Posterior cingulate gyrus (tissue), 11 donors: ENCODE measurements around the gene ABCC6.

ENCODE experiments used
- DNase-seq, 10 donors: peaks; one replicate each; pipeline versions ENCODE4 v3.0.0 to v3.0.0-alpha.2; 2020 to 2021; ENCODE audit warnings: mixed read lengths in 3 of 10
- intact Hi-C: fragments of 100-400 bp; cut with DNase I; formaldehyde crosslinking; loops from one replicate; pipeline ENCODE4 v1.15.1; 2023

ABCC6 gene

DNA sequence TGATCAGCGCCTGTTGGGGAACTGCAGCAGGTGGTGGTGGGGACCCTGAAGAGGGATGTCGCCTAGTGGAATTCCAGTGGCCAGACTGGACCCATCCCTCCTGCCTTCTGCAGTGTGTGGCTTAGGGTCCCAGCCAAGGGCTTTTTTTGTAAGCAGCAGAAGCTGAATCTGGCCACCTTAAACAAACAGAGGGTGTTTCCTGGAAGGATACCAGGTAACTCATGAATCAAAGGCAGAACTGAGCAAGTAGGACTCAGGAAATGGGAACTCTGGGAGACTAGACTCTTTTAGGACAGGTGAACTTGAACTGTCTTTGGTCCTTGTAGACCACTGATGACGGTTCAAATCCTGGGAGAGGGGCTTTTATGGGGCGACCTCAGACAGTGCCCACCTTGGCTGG is 124.0 kb downstream of the ABCC6 start:
- intact Hi-C loops = no loop called here

More for the DNA sequence above, 124.0 kb downstream of the ABCC6 start:
- no peak for DNase-seq
